MCF 10A (cell line): ENCODE measurements around the gene ACACA. TPM values are rescaled to one million over a fixed set of nuclear protein-coding genes. Genes with fewer than 3 reads are reported as not detected.

Source experiments
- BruUV-seq: library from RNA; stranded (reverse); fragments of 400-500 nt; replicated peaks from 2 replicates; lab custom pipeline; 2021; lab: Mats Ljungman, UMichigan
- CTCF ChIA-PET: fragments of 300-600 bp; sonication (Branson Sonifier 250); formaldehyde crosslinking; extraction: SDS; loops from one replicate; lab custom pipeline; 2021; ENCODE audit warnings: antibody characterized with exemption, inconsistent platforms; lab: Yijun Ruan, JAX
- POLR2A ChIA-PET: fragments of 300-600, 350-650 bp; sonication (Branson Sonifier 250); formaldehyde crosslinking; extraction: SDS; loops from one replicate; lab custom pipeline; 2020; ENCODE audit warnings: antibody characterized with exemption, inconsistent platforms; lab: Yijun Ruan, JAX
- DNase-seq: peaks from one replicate; pipeline ENCODE4 v3.0.0-alpha.2; 2018; ENCODE audit not compliant: unreplicated experiment
- H3K27ac Mint-ChIP-seq: one replicate; pipeline ENCODE4 v1.8.0; 2022; ENCODE audit warnings: mild to moderate bottlenecking, low read depth, mixed read lengths; ENCODE audit not compliant: unreplicated experiment
- H3K27me3 Mint-ChIP-seq: one replicate; pipeline ENCODE4 v1.8.0; 2022; ENCODE audit warnings: mixed read lengths; ENCODE audit not compliant: insufficient read depth, unreplicated experiment
- H3K36me3 Mint-ChIP-seq: one replicate; pipeline ENCODE4 v1.8.0; 2022; ENCODE audit warnings: mild to moderate bottlenecking, moderate library complexity, mixed read lengths; ENCODE audit not compliant: insufficient read depth, unreplicated experiment
- H3K4me1 Mint-ChIP-seq: one replicate; pipeline ENCODE4 v1.8.0; 2022; ENCODE audit warnings: mixed read lengths; ENCODE audit not compliant: insufficient read depth, unreplicated experiment
- H3K4me3 Mint-ChIP-seq: one replicate; pipeline ENCODE4 v1.8.0; 2022; ENCODE audit warnings: mild to moderate bottlenecking, moderate library complexity, mixed read lengths; ENCODE audit not compliant: unreplicated experiment
- H3K9me3 Mint-ChIP-seq: one replicate; pipeline ENCODE4 v1.8.0; 2022; ENCODE audit warnings: mixed read lengths; ENCODE audit not compliant: unreplicated experiment
- CTCF ChIP-seq: fragments of 200-600 bp; IDR thresholded peaks from one replicate; pipeline ENCODE4 v1.8.0; 2022; ENCODE audit warnings: antibody characterized with exemption, mild to moderate bottlenecking; ENCODE audit not compliant: unreplicated experiment
- intact Hi-C: fragments of 100-400 bp; cut with micrococcal nuclease; formaldehyde crosslinking; loops from 2 replicates; pipeline ENCODE4 v1.14.1; 2022
- total RNA-seq: library from RNA; stranded (reverse); gene quantifications from 2 replicates; pipeline ENCODE4 v1.2.3, GENCODE V29; 2022

The ACACA gene
- total RNA-seq, 1 experiment from 2014 or later: 100 TPM

DNA sequence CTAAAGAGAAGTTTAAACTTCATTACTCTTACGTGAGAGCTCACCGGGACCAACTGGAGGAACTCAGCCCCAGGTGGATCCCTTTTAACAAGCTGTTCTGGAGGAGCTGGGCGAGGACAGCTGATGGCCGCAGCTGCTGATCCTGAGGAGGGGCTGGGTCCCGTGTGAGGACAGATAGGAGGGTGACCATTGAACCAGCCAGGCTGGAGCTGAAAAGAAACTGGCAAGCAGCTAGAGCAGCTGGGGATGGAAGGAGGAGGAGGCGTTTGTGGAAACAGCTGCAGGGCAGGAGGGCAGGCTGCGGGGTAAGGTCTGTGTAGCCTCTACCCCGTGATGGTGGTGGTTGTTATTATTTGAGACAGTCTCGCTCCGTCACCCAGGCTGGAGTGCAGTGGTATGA, 338.4 kb downstream of the ACACA start:
- H3K9me3 Mint-ChIP-seq: no peaks in the 10 kb centered on the region
- no peak overlapping the region for H3K27ac Mint-ChIP-seq
- POLR2A ChIA-PET: interaction anchor here (0.6 to 1.6 kb wide), 6 partner anchors 9 to 525 kb away, joined by 3 to 8 read pairs (median 4); partner anchors contain the start of genes AATF and MRM1
- CTCF ChIA-PET: interaction anchor here (0.5 to 2.7 kb wide), 7 partner anchors 16 to 471 kb away, joined by 3 to 13 read pairs (median 3); no protein-coding TSS in a partner anchor
- intact Hi-C loops: no loop called here
- no peak for TF ChIP-seq CTCF
- no peaks in the 10 kb centered on the region for H3K36me3 Mint-ChIP-seq
- peaks cover 12% of the 10 kb centered on the region for H3K27me3 Mint-ChIP-seq
- H3K4me1 Mint-ChIP-seq: peaks cover 15% of the 10 kb centered on the region
- no peak for DNase-seq
- no TSS peak for BruUV-seq
- H3K4me3 Mint-ChIP-seq: no peak overlapping the region

GRCh38 chr17:37067555-37068111, 339.0 kb downstream of the ACACA start:
- BruUV-seq: no TSS peak
- intact Hi-C loops: no loop called here
- peaks cover 15% of the 10 kb centered on the region for H3K4me1 Mint-ChIP-seq
- H3K27ac Mint-ChIP-seq: peak overlapping the region; percentile 25
- no peak for TF ChIP-seq CTCF
- ChIA-PET CTCF (interaction anchor here (0.6 to 2.7 kb wide), 8 partner anchors 16 to 470 kb away, joined by 3 to 13 read pairs (median 3); no protein-coding TSS in a partner anchor), POLR2A (interaction anchor here (0.6 to 1.6 kb wide), 7 partner anchors 9 to 524 kb away, joined by 3 to 8 read pairs (median 5); partner anchors contain the start of genes AATF and MRM1)
- peak; percentile 90 for DNase-seq
- peaks cover 12% of the 10 kb centered on the region for H3K27me3 Mint-ChIP-seq
- no peaks in the 10 kb centered on the region for H3K9me3 Mint-ChIP-seq
- H3K4me3 Mint-ChIP-seq: no peak overlapping the region
- no peaks in the 10 kb centered on the region for H3K36me3 Mint-ChIP-seq

GRCh38 chr17:37066322-37067255, 340.0 kb downstream of the ACACA start:
- ChIA-PET POLR2A (interaction anchor here (0.6 to 1.6 kb wide), 2 partner anchors 110 to 168 kb away, joined by 3 to 5 read pairs; no protein-coding TSS in a partner anchor), CTCF (interaction anchor here (0.6 to 2.7 kb wide), 3 partner anchors 15 to 347 kb away, joined by 3 to 13 read pairs (median 5); no protein-coding TSS in a partner anchor)
- Mint-ChIP-seq H3K27me3 (peaks cover 12% of the 10 kb centered on the region), H3K27ac (no peak overlapping the region), H3K4me1 (peaks cover 15% of the 10 kb centered on the region), H3K9me3 (no peaks in the 10 kb centered on the region), H3K4me3 (no peak overlapping the region), H3K36me3 (no peaks in the 10 kb centered on the region)
- no TSS peak for BruUV-seq
- intact Hi-C loops: no loop called here
- TF ChIP-seq CTCF: no peak
- no peak for DNase-seq
